ENCODE measurements around the gene CELA1.

DNA sequence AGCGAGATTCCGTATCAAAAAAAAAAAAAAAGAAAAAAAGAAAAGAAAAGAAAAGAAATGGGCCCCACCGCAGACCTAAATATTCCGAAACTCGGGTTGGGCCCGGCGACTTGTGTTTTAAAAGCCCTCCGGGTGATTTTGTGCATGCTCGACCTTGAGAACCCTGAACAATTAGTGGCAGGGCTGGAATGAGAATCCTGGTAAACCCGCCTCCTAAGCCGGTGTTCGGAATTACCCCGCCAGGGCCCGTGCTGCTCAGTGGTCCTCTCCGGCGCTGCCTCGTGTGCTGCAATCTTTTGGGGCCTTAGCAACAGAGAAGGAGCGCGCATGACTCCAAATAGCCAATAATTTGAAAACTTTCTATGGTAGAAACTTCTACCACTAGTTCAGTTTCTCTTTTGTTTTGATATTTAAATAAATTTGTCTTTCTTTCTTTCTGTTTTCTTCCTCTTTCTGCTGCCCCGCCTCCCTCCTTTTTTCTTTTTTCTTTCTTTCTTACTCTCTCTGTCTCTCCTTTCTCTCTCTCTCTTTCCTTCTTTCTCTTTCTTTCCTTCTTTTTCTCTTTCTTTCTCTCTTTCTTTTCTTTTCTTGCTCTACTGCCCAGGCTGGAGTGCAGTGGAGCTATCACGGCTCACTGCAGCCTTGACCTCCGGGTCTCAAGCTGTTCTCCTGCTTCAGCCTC, 46.2 kb upstream of the CELA1 start:
- TF ChIP-seq, protein P1, sequence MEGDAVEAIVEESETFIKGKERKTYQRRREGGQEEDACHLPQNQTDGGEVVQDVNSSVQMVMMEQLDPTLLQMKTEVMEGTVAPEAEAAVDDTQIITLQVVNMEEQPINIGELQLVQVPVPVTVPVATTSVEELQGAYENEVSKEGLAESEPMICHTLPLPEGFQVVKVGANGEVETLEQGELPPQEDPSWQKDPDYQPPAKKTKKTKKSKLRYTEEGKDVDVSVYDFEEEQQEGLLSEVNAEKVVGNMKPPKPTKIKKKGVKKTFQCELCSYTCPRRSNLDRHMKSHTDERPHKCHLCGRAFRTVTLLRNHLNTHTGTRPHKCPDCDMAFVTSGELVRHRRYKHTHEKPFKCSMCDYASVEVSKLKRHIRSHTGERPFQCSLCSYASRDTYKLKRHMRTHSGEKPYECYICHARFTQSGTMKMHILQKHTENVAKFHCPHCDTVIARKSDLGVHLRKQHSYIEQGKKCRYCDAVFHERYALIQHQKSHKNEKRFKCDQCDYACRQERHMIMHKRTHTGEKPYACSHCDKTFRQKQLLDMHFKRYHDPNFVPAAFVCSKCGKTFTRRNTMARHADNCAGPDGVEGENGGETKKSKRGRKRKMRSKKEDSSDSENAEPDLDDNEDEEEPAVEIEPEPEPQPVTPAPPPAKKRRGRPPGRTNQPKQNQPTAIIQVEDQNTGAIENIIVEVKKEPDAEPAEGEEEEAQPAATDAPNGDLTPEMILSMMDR (IDR thresholded peaks at IDR 0.05; ENCODE audit: insufficient read depth, low read length), result no peak
- no peak for TF ChIP-seq SPI1 (IDR thresholded peaks at IDR 0.05; ENCODE audit: borderline replicate concordance, low read depth)

Data from HL-60 (cell line).